GM21529 (cell line): ENCODE data around the gene MATN4.

Experiments used
- ATAC-seq: cut with Tn5 transposase; IDR thresholded peaks from one replicate; pipeline ENCODE4 v1.9.1; 2021; ENCODE audit not compliant: unreplicated experiment

The MATN4 gene

GRCh38 chr20:45341579-45341938, 33.5 kb upstream of the MATN4 start:
- no peak for ATAC-seq

- no peak for ATAC-seq
Measured at GRCh38 chr20:45340951-45341350, 32.9 kb upstream of the MATN4 start.

- ATAC-seq = no peak
Measured at GRCh38 chr20:45340236-45340847, 32.2 kb upstream of the MATN4 start.

GRCh38 chr20:45339799-45340198, 31.7 kb upstream of the MATN4 start:
- no peak for ATAC-seq

- no peak for ATAC-seq
Measured at GRCh38 chr20:45339084-45339483, 31.0 kb upstream of the MATN4 start.

- ATAC-seq = no peak
Measured at GRCh38 chr20:45338121-45339030, 30.3 kb upstream of the MATN4 start.

GRCh38 chr20:45337367-45338120, 29.4 kb upstream of the MATN4 start:
- no peak for ATAC-seq

- no peak for ATAC-seq
Measured at GRCh38 chr20:45336530-45337366, 28.6 kb upstream of the MATN4 start.

GRCh38 chr20:45330476-45330875, 22.4 kb upstream of the MATN4 start:
- no peak for ATAC-seq

GRCh38 chr20:45329497-45330319, 21.6 kb upstream of the MATN4 start:
- no peak for ATAC-seq

- ATAC-seq = no peak
Measured at GRCh38 chr20:45328451-45328850, 20.4 kb upstream of the MATN4 start.

GRCh38 chr20:45325371-45325770, 17.3 kb upstream of the MATN4 start:
- ATAC-seq = no peak

GRCh38 chr20:45323731-45324130, 15.6 kb upstream of the MATN4 start:
- no peak for ATAC-seq

- no peak for ATAC-seq
Measured at GRCh38 chr20:45322952-45323383, 14.9 kb upstream of the MATN4 start.

GRCh38 chr20:45320948-45321595, 13.0 kb upstream of the MATN4 start:
- ATAC-seq = no peak

- no peak for ATAC-seq
Measured at GRCh38 chr20:45318948-45319347, 10.8 kb upstream of the MATN4 start.

- no peak for ATAC-seq
Measured at GRCh38 chr20:45318386-45318939, 10.4 kb upstream of the MATN4 start.

- ATAC-seq = no peak
Measured at GRCh38 chr20:45317826-45318225, 9.7 kb upstream of the MATN4 start.
